HepG2 (cell line): ENCODE results near the gene ITGAV. TPM values are rescaled to one million over a fixed set of nuclear protein-coding genes. Genes with fewer than 3 reads are reported as not detected.
A peak's percentile ranks its signal among the peaks of the same experiment; 100 is the strongest.

Experiments used
- AGO2 ChIP-seq: fragments of 200-400 bp; formaldehyde crosslinking; optimal IDR thresholded peaks from 2 replicates; pipeline ENCODE3; 2017; ENCODE audit warnings: mild to moderate bottlenecking, low read depth, low read length, moderate library complexity
- CEBPZ ChIP-seq: IDR thresholded peaks from 2 replicates; pipeline ENCODE4 v1.6.1; 2012; ENCODE audit warnings: low read length, improper control_type of control experiment
- DR1 ChIP-seq: sonication (generic); formaldehyde crosslinking; IDR thresholded peaks from 2 replicates; pipeline ENCODE4 v1.8.0; 2021; ENCODE audit warnings: mild to moderate bottlenecking, missing genetic modification reagents, inconsistent platforms
- GATA4 ChIP-seq: sonication (generic); IDR thresholded peaks from 2 replicates; pipeline ENCODE4 v1.6.1; 2016; ENCODE audit warnings: antibody characterized with exemption, low read depth, borderline replicate concordance
- HOXA3 ChIP-seq: sonication (generic); formaldehyde crosslinking; IDR thresholded peaks from 2 replicates; pipeline ENCODE4 v1.5.0; 2020; ENCODE audit warnings: missing genetic modification reagents
- LCORL ChIP-seq, 2 experiments: fragments of 450-650 bp in 1 of 2; sonication (generic) in 1 of 2; formaldehyde crosslinking in 1 of 2; IDR thresholded peaks; 2 replicates each; pipeline versions ENCODE4 v1.5.0 to v1.6.1; 2017 to 2020; ENCODE audit warnings: antibody characterized with exemption in 1 of 2, missing genetic modification reagents in 1 of 2
- MTA3 ChIP-seq: sonication (generic); formaldehyde crosslinking; IDR thresholded peaks from 2 replicates; pipeline ENCODE4 v1.4.0; 2020; ENCODE audit warnings: missing genetic modification reagents
- MYPOP ChIP-seq: sonication (generic); formaldehyde crosslinking; IDR thresholded peaks from 2 replicates; pipeline ENCODE4 v1.8.1; 2023; ENCODE audit warnings: mild to moderate bottlenecking, moderate library complexity, missing genetic modification reagents
- NAIF1 ChIP-seq: sonication (generic); formaldehyde crosslinking; IDR thresholded peaks from 2 replicates; pipeline ENCODE4 v1.5.0; 2020; ENCODE audit warnings: mild to moderate bottlenecking, missing genetic modification reagents, borderline replicate concordance
- POLR2A ChIP-seq, 2 experiments: IDR thresholded peaks; 2 replicates each; pipeline ENCODE4 v1.6.1; 2011; ENCODE audit warnings: low read depth in 2 of 2, low read length in 2 of 2, mild to moderate bottlenecking in 1 of 2, moderate library complexity in 1 of 2; ENCODE audit not compliant: insufficient read depth in 1 of 2
- RBAK ChIP-seq: sonication (generic); formaldehyde crosslinking; IDR thresholded peaks from 2 replicates; pipeline ENCODE4 v1.5.1; 2020; ENCODE audit warnings: mild to moderate bottlenecking, missing genetic modification reagents
- SAFB2 ChIP-seq: sonication (generic); formaldehyde crosslinking; IDR thresholded peaks from 2 replicates; pipeline ENCODE4 v1.5.1; 2020; ENCODE audit warnings: missing genetic modification reagents, low read depth, mild to moderate bottlenecking, borderline replicate concordance
- SMYD3 ChIP-seq: sonication (generic); formaldehyde crosslinking; IDR thresholded peaks from 2 replicates; pipeline ENCODE4 v1.8.1; 2023; ENCODE audit warnings: mild to moderate bottlenecking, missing genetic modification reagents
- TFDP2 ChIP-seq: sonication (generic); formaldehyde crosslinking; IDR thresholded peaks from 2 replicates; pipeline ENCODE4 v1.4.0; 2020; ENCODE audit warnings: missing genetic modification reagents
- UBTF ChIP-seq: sonication (generic); formaldehyde crosslinking; IDR thresholded peaks from 2 replicates; pipeline ENCODE4 v1.4.0; 2020; ENCODE audit warnings: mild to moderate bottlenecking, missing genetic modification reagents
- ZNF18 ChIP-seq: sonication (generic); formaldehyde crosslinking; IDR thresholded peaks from 2 replicates; pipeline ENCODE4 v1.8.0; 2022; ENCODE audit warnings: mild to moderate bottlenecking, missing genetic modification reagents; ENCODE audit not compliant: insufficient replicate concordance
- ZNF329 ChIP-seq: sonication (generic); formaldehyde crosslinking; IDR thresholded peaks from 2 replicates; pipeline ENCODE4 v1.9.0; 2021; ENCODE audit warnings: low read depth, mild to moderate bottlenecking, missing genetic modification reagents
- polyA plus RNA-seq, 8 experiments: library from polyadenylated mRNA; depleted of rRNA in 3 of 8; stranded (reverse) in 7 of 8; unstranded in 1 of 8; fragments of >200 nt; fragmentation: Illumina TruSeq in 4 of 8; extraction: Trizol in 4 of 8; gene quantifications; 2 replicates each; pipeline versions ENCODE4 v1.2.1 to v1.2.3, GENCODE V29; 2011 to 2016; ENCODE audit warnings: low read depth in 4 of 8, missing spikeins in 1 of 8, mixed read lengths in 1 of 8; ENCODE audit not compliant: insufficient read depth in 1 of 8
- total RNA-seq, 5 experiments: library from RNA; depleted of rRNA; stranded (reverse); fragments of >200 nt; fragmentation: Illumina TruSeq; extraction: Trizol; gene quantifications; 2 replicates each; pipeline ENCODE4 v1.2.3, GENCODE V29; 2016; ENCODE audit warnings: low read depth in 1 of 5
- TF ChIP-seq, protein P1 (sequence below): sonication (generic); formaldehyde crosslinking; IDR thresholded peaks from 2 replicates; pipeline ENCODE4 v1.4.0; 2020; ENCODE audit warnings: missing genetic modification reagents; ENCODE audit errors: not compliant biosample characterization

Gene ITGAV
- total and polyA plus RNA-seq, 2 of the 13 experiments (the other 11 are each of a cell fraction or from before 2014, with no cell fraction given), result 59.1 to 60.4 TPM

GRCh38 chr2:186589612-186590349 lies at the start of gene ITGAV (continued):
- TF ChIP-seq UBTF (CRISPR knock-in tag) (peak; percentile 100), SAFB2 (CRISPR knock-in tag) (peak; percentile 42; the same call in 1 of the 2 replicates), MTA3 (no peak), NAIF1 (CRISPR knock-in tag) (peak; percentile 89; the same call in 1 of the 2 replicates), LCORL (IDR thresholded peaks at IDR 0.05) (no peak), LCORL (CRISPR knock-in tag; IDR thresholded peaks at IDR 0.05) (peak; percentile 93), SMYD3 (peak; percentile 67; the same call in 1 of the 2 replicates), ZNF18 (CRISPR knock-in tag) (no peak), RBAK (CRISPR knock-in tag) (no peak), MYPOP (CRISPR knock-in tag) (peak; percentile 98), TFDP2 (CRISPR knock-in tag) (peak; percentile 74), GATA4 (0 out of 2 replicates have a peak, but pooled peaks have one; percentile 15), HOXA3 (CRISPR knock-in tag) (peak; percentile 86), DR1 (CRISPR knock-in tag) (peak; percentile 92), POLR2A (IDR thresholded peaks at IDR 0.05; ENCODE audit: insufficient read depth in 1 of 2, low read depth in 2 of 2, low read length in 2 of 2) (peak; percentile 92 to 96), ZNF329 (CRISPR knock-in tag) (peak; percentile 94), CEBPZ (no peak), AGO2 (peak; percentile 70)
- TF ChIP-seq, protein P1, sequence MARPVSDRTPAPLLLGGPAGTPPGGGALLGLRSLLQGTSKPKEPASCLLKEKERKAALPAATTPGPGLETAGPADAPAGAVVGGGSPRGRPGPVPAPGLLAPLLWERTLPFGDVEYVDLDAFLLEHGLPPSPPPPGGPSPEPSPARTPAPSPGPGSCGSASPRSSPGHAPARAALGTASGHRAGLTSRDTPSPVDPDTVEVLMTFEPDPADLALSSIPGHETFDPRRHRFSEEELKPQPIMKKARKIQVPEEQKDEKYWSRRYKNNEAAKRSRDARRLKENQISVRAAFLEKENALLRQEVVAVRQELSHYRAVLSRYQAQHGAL, result peak; percentile 57
